ENCODE data around the gene SLC10A4. TPM values are rescaled to one million over a fixed set of nuclear protein-coding genes. Genes with fewer than 3 reads are reported as not detected.

Gene SLC10A4
- total RNA-seq, 1 donor from 2014 or later: not detected

DNA sequence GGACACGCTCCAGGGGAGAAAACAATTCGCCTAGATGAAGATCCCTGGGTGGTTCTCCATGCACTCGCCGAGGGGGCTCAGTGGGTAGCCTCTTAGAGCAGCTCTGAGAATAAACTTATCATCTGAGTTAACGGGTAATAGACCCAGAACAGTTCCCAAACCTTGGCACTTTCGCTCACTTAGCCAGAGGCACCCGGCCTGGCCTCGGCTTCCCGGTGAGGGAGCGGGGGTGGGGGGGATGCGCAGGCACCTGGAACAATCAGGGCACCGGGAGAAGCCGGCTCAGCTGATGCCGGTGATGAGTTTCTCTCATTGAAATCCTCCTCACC lies 6.5 kb downstream of the SLC10A4 start:
- intact Hi-C loops (cut with micrococcal nuclease): no loop called here

GRCh38 chr4:48490012-48490679 lies 7.0 kb downstream of the SLC10A4 start, which contains the start of gene ZAR1:
ZAR1 (plus strand) TSS chr4:48490252; CDS start chr4:48490292, 40 bp downstream.
- intact Hi-C loops (cut with micrococcal nuclease): no loop called here

DNA sequence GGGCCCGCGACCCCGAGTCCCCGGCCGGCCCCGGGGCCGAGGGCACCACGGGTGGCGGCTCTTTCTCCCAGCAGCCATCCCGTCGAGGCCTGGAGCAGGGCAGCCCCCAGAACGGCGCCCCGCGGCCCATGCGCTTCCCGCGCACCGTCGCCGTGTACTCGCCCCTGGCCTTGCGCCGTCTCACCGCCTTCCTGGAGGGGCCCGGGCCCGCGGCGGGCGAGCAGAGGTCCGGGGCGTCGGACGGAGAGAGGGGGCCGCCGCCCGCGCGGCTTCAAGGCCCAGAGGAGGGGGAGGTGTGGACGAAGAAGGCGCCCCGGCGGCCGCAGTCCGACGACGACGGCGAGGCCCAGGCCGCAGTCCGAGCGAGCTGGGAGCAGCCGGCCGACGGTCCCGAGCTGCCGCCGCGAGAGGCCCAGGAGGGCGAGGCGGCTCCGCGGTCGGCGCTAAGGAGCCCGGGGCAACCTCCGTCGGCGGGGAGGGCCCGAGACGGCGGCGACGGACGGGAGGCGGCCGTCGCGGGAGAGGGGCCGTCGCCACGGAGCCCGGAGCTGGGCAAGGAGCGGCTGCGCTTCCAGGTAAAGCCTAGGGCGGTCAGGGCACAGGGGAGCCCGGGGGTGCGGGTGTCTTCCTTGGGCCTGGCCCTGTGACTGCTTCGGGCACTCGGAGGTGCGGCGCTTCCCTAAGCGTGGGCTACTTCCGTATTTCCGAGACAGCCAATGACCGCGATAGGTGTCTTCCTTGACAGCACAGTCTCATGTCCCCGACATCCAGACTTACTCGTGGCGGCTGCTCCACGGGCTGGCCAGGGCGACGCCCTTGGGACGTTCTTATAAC lies 7.8 kb downstream of the SLC10A4 start:
- intact Hi-C loops (cut with micrococcal nuclease): no loop called here

DNA sequence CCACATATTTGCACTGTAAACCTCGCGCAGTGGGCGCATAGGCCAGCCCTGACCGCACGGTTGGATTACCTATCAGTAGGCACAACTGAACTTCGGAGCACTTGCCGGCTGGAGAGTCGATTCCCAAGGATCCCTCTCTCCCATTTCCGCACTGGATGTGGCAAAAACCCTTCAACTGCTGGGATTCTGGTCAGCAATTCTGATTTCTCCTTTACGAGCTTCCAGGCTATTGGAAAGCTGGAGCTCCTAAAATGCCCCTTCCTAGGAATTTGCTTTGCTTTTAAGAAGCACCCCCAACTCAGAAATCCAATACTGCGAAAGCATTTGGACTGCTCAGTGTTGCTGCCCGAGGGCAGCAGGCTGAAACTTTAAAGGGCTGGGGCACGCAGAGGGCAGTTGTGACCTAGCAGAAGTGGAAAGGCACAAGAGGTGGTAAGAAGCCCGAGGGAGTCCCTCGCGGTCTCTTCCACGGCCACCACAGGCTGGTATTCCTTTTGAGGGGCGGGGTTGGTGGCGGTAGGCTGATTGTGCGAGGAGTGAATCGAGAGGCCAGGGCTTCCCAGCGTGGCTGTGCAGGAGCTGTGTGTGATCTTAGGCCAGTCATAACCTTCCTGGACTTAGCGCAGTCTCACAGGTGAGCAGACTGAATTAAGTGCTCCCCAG lies 8.5 kb downstream of the SLC10A4 start:
- intact Hi-C loops (cut with micrococcal nuclease): no loop called here

- intact Hi-C loops (cut with micrococcal nuclease): no loop called here
Measured at GRCh38 chr4:48493452-48494100, 10.4 kb downstream of the SLC10A4 start.

GRCh38 chr4:48495941-48496340 lies 12.8 kb downstream of the SLC10A4 start:
- intact Hi-C loops (cut with micrococcal nuclease): no loop called here

DNA sequence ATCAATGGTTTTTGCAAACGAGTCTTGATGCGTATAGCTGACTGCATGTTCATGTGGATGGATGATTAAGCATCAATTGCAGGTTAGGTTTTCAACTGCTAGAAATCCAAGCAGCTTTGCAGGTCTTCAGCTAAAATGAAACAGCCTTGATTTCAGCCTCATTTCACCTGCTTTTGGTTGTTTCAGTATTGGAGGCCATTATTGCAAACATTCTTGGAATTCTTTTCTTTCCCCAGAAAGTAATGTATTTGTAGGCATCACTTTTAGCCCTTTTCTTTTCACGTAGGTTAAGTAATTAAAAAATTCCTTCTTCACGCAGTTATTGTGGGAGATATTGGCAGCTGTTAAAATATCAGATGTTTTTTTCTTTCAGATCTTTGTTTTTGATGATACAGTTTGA lies 15.8 kb downstream of the SLC10A4 start:
- intact Hi-C loops (cut with micrococcal nuclease): no loop called here

DNA sequence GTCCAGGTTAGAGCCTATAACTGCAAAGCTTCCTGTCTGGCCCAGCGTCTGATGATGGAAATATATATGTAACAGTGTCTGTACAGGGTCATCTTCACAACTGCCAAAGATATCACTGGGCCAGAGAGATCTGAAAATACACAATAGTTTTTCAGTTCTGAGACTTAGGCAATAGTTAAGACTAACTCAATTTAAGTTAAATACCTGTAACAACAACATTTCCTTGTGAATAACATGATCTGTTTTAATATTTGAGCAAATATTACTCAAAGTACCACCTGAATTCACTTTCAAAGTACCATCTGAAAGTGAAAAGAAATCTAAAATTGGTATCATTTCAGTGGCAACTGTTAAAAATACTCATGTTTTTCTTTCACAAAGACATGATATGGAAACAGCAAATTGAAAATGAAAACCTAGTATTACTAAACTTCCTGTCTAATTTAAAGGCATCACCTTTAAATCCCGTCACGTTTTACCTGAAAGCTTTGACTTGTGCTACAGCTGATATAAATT lies 16.5 kb downstream of the SLC10A4 start:
- intact Hi-C loops (cut with micrococcal nuclease): no loop called here

DNA sequence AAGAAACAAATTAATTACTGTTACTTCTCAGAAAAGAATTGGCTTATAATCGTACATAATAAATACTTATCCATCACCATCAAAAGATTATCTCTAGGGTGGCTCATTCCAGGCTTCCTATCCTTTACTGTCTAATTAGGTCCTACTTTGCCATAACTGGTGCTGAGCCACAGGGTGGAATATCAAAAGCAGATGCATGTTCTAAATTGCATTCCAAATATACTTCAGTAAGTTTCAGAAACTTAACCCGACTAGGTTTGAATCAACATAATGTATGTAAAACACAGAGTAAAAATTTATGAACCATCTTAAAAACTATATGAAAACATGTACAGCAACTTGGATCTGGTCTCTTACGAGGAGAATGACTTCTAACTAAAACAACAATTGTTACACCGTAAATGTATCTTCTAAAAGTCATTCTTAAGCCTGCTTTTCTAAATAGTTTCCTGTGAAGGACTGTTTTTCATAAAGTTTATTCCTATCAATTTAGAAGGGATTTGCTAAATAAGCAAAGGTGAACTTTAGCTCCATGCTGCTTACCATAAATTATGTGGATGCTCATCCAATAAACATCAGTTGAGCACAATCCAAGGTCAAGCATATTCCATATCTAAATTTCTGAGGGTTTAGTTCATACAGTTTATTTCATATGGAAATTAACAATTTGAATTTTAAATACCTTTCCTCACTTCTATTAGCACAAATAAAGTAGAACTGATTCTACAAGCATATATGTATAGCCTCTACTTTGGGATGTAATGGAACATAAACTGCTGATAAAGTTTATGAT lies 20.3 kb downstream of the SLC10A4 start:
- intact Hi-C loops (cut with micrococcal nuclease): no loop called here

DNA sequence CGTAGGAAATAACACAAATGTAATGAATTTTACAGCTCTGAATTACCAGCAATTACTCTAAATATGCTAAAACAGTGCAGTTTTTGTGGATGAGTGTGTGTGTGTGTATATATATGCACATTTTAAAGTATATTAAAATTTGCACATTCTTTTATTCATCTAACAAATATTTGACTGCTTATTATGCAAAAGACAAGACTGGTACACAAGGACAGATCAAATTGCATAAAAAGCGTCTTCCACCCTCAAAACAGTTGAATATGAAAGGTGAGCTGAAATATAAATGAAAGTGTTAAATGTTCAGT lies 20.8 kb downstream of the SLC10A4 start:
- intact Hi-C loops (cut with micrococcal nuclease): no loop called here

- intact Hi-C loops (cut with micrococcal nuclease): no loop called here
Measured at GRCh38 chr4:48504352-48504751, 21.2 kb downstream of the SLC10A4 start.

GRCh38 chr4:48506716-48507115 lies 23.6 kb downstream of the SLC10A4 start:
- intact Hi-C loops (cut with micrococcal nuclease): no loop called here

DNA sequence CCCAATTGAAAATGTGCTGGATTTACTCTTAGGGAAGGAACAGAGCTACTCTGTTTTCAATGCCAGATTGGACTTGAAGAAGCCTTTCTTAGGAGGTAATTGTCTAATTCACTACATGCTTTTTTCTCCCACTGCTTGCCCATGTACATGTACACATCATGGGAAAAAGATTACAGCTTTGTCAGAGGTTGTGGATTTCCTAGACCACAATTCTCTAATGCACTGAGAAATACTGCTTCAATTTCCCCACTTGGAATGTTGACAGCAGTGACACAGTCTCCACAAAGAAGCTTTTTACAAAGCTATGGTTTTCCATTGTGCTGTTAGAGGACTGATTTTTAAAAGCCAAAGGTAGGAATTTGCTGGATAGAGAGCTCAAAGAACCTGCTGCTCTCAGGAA lies 26.4 kb downstream of the SLC10A4 start:
- intact Hi-C loops (cut with micrococcal nuclease): no loop called here

DNA sequence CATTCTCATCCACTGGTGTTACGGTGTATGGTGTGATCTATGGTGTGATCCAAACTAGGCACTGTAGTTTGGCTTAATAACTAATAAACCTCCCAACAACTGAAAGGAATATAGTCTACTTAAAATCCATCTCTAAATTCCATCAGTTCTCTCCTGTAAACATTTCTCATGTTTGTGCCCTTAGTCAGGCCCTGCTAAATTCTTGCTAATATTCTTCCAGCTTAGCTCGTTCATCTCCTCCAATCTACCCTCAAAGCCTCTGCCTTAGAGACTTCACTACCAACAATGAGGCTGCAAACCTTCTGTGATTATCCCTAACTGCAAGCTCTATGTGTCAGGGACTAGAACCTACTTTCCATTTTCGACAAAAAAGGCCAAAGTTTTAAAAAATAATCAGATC lies 35.0 kb downstream of the SLC10A4 start:
- intact Hi-C loops (cut with micrococcal nuclease): no loop called here

- intact Hi-C loops (cut with micrococcal nuclease): no loop called here
Measured at GRCh38 chr4:48526406-48526805, 43.3 kb downstream of the SLC10A4 start.

DNA sequence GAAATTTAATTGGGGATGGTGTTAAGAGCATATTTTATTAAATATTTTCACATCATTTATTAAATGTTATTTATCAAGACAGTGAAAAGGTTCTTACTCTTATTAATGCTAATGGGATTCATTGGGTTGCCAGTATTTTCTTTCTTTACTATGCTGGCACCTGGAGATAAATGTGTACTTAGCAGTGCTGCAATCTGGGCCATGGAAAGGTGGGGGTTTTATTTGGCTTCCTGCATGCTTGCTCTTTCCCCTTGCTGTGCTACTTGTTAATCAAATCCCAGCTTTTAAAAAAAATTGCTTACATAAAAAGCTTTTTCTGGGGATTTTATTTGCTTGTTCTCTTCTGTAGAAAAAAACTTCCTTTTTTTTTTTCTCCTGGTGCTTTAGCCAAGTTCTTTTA lies 55.2 kb downstream of the SLC10A4 start:
- intact Hi-C loops (cut with micrococcal nuclease): no loop called here

Other genes starting within 250 kb of the SLC10A4 start
- 0.73 and 1.1 TPM in 2 replicates for gene TEC, start 213.5 kb upstream of the SLC10A4 start, total RNA-seq
- 54.1 and 58.1 TPM in 2 replicates for gene SLAIN2, start 141.8 kb upstream of the SLC10A4 start, total RNA-seq
- not detected in 2 replicates for gene ZAR1, start 6.9 kb downstream of the SLC10A4 start, total RNA-seq